Melanocyte of skin (primary cell): ENCODE results near the gene METTL21C. TPM values are rescaled to one million over a fixed set of nuclear protein-coding genes. Genes with fewer than 3 reads are reported as not detected.

Source experiments
- total RNA-seq, 2 donors: library from RNA; depleted of rRNA; stranded (reverse); fragments of >200 nt; gene quantifications; 2 replicates each; pipeline ENCODE4 v1.2.3, GENCODE V29; 2012

The METTL21C gene
- total RNA-seq, result not detected

DNA sequence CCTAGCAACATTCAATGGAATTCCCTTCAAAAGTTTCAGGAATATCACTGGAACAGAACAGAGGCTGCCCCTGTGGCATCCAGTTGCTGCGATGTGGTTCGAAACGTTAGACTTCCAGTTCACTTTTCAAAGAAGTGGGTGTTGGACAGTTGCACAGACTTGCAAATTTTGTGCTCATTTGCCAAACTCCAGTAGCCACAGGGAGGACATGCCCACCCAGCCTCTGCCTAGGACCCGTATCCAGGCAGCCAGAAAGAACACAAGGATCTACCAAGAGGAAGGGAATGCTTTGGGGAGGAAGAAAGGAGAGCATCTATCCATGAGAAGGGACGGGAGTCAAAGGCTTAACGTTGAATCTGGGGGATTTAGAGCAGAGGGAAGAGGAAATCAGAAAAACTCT lies at the start of gene METTL21C:
Gene METTL21C (minus strand): TSS at position 108 of the 400 bp plus-strand sequence. CDS start 546 bp downstream, outside the sequence.

Other genes starting within 250 kb of the METTL21C start
- gene TPP2, start 98.1 kb downstream of the METTL21C start, total RNA-seq, result 10 to 100 TPM; 32.0 to 54.9 TPM
- 10 to 100 TPM; 32.7 to 49.6 TPM for gene TEX30, start 78.7 kb upstream of the METTL21C start, total RNA-seq
- gene POGLUT2, start 103.9 kb upstream of the METTL21C start, total RNA-seq, result 10 to 100 TPM in 1 of 2 donors, 1 to 10 TPM in 1; 6.9 to 14.3 TPM
- 10 to 100 TPM; 17.6 to 23.4 TPM for gene BIVM, start 104.1 kb upstream of the METTL21C start, total RNA-seq
- 10 to 100 TPM; 52.9 to 59.9 TPM for gene ERCC5, start 151.0 kb upstream of the METTL21C start, total RNA-seq